ENCODE results near the gene CDK17. TPM values are rescaled to one million over a fixed set of nuclear protein-coding genes. Genes with fewer than 3 reads are reported as not detected.

The CDK17 gene
- total and polyA plus RNA-seq, 4 donors = 53.1 to 122 (median 60.4) TPM

DNA sequence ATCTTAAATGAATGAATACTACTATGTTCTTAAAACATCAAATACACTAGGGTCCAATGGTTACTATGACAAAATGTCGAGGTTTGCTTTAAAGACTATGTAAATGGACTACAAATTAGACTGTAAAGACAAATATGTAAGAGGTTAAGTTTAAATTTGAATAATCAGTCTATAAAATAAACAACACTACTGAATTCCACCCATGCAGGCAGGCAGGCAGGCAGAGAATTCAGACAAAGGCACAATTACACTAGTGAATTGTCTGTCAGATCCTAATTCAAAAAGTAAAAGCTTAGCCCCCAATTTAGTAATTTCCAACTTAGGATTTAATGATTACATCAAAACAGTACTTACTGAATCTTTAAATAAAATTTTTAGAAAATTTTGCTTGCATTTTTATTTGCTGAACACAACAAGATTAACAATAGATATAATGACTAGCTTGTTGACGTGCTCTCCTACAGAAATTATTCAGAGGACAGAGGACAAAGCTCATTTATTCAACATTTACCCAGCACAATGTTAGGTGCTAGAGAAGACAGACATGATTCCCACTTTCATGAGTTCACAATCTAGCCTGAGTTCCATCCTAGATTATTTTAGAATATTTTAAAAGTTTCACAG lies 97.4 kb downstream of the CDK17 start:
- Histone ChIP-seq H3K4me1 (ENCODE audit: control insufficient read depth, insufficient read depth, low read length) (no peaks in the 10 kb centered on the region), H3K4me3 (ENCODE audit: low read depth, low read length) (no peak overlapping the region), H3K27me3 (ENCODE audit: control insufficient read depth, insufficient read depth, low read length) (no peaks in the 10 kb centered on the region), H3K36me3 (ENCODE audit: control insufficient read depth, insufficient read depth, low read length) (peaks cover 7% of the 10 kb centered on the region), H3K9me3 (ENCODE audit: control insufficient read depth, insufficient read depth, low read length) (no peaks in the 10 kb centered on the region), H3K27ac (ENCODE audit: low read depth, low read length) (no peak overlapping the region)
- DNase-seq (ENCODE audit: low read depth in 4 of 6, low spot score in 6 of 6) = peak in 2 of 6 donors; percentile 13 to 26
- WGBS (ENCODE audit: insufficient coverage) = no CpG with 5 or more reads among the region's 2 CpGs

- Histone ChIP-seq H3K9me3 (ENCODE audit: control insufficient read depth, insufficient read depth, low read length) (no peaks in the 10 kb centered on the region), H3K4me1 (ENCODE audit: control insufficient read depth, insufficient read depth, low read length) (no peaks in the 10 kb centered on the region), H3K27ac (ENCODE audit: low read depth, low read length) (no peak overlapping the region), H3K36me3 (ENCODE audit: control insufficient read depth, insufficient read depth, low read length) (peaks cover 9% of the 10 kb centered on the region), H3K27me3 (ENCODE audit: control insufficient read depth, insufficient read depth, low read length) (no peaks in the 10 kb centered on the region), H3K4me3 (ENCODE audit: low read depth, low read length) (no peak overlapping the region)
- no peak for DNase-seq (ENCODE audit: low read depth in 4 of 6, low spot score in 6 of 6)
- no CpG with 5 or more reads among the region's 4 CpGs for WGBS (ENCODE audit: insufficient coverage)
Observed at GRCh38 chr12:96301732-96302131, 98.5 kb downstream of the CDK17 start.

GRCh38 chr12:96300064-96300463 lies 100.2 kb downstream of the CDK17 start:
- Histone ChIP-seq H3K4me3 (ENCODE audit: low read depth, low read length) (no peak overlapping the region), H3K36me3 (ENCODE audit: control insufficient read depth, insufficient read depth, low read length) (peaks cover 9% of the 10 kb centered on the region), H3K27me3 (ENCODE audit: control insufficient read depth, insufficient read depth, low read length) (no peaks in the 10 kb centered on the region), H3K4me1 (ENCODE audit: control insufficient read depth, insufficient read depth, low read length) (no peaks in the 10 kb centered on the region), H3K9me3 (ENCODE audit: control insufficient read depth, insufficient read depth, low read length) (no peaks in the 10 kb centered on the region), H3K27ac (ENCODE audit: low read depth, low read length) (no peak overlapping the region)
- 100% methylated on average over 2 of the region's 5 CpGs for WGBS (ENCODE audit: insufficient coverage)
- no peak for DNase-seq (ENCODE audit: low read depth in 4 of 6, low spot score in 6 of 6)

DNA sequence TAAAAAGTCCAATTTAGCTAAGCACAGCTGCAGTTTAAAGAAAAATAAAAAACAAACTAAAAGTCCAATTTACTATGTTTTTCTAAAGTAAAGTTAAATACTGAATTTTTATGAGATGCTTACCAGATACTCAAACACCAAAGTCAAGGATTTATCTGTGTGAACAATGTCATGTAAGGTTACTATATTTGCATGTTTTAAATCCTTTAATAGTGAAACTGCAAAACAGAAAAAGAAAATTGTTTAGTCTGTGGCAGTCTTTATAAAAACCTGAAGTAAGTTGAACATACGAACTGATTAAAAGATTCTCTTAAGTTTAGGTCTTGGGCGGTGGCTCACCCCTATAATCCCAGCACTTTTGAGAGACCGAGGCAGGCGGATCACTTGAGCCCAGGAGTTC lies 102.7 kb downstream of the CDK17 start:
- peaks cover 9% of the 10 kb centered on the region for H3K36me3 ChIP-seq (ENCODE audit: control insufficient read depth, insufficient read depth, low read length)
- no peaks in the 10 kb centered on the region for H3K9me3 ChIP-seq (ENCODE audit: control insufficient read depth, insufficient read depth, low read length)
- no peaks in the 10 kb centered on the region for H3K4me1 ChIP-seq (ENCODE audit: control insufficient read depth, insufficient read depth, low read length)
- no peak for DNase-seq (ENCODE audit: low read depth in 4 of 6, low spot score in 6 of 6)
- no peaks in the 10 kb centered on the region for H3K27me3 ChIP-seq (ENCODE audit: control insufficient read depth, insufficient read depth, low read length)
- no peak overlapping the region for H3K27ac ChIP-seq (ENCODE audit: low read depth, low read length)
- H3K4me3 ChIP-seq (ENCODE audit: low read depth, low read length) = no peak overlapping the region
- WGBS (ENCODE audit: insufficient coverage) = no CpG with 5 or more reads among the region's 4 CpGs

GRCh38 chr12:96295532-96296160 lies 104.6 kb downstream of the CDK17 start:
- WGBS (ENCODE audit: insufficient coverage) = 94% methylated on average over 2 of the region's 6 CpGs
- peaks cover 15% of the 10 kb centered on the region for H3K36me3 ChIP-seq (ENCODE audit: control insufficient read depth, insufficient read depth, low read length)

GRCh38 chr12:96294831-96295230 lies 105.4 kb downstream of the CDK17 start:
- peaks cover 15% of the 10 kb centered on the region for H3K36me3 ChIP-seq (ENCODE audit: control insufficient read depth, insufficient read depth, low read length)

More at GRCh38 chr12:96295532-96296160, 104.6 kb downstream of the CDK17 start:
- Histone ChIP-seq H3K4me3 (ENCODE audit: low read depth, low read length) (no peak overlapping the region), H3K4me1 (ENCODE audit: control insufficient read depth, insufficient read depth, low read length) (no peaks in the 10 kb centered on the region), H3K9me3 (ENCODE audit: control insufficient read depth, insufficient read depth, low read length) (no peaks in the 10 kb centered on the region), H3K27ac (ENCODE audit: low read depth, low read length) (no peak overlapping the region), H3K27me3 (ENCODE audit: control insufficient read depth, insufficient read depth, low read length) (no peaks in the 10 kb centered on the region)
- DNase-seq (ENCODE audit: low read depth in 4 of 6, low spot score in 6 of 6) = no peak

GRCh38 chr12:96293093-96293492 lies 107.1 kb downstream of the CDK17 start:
- Histone ChIP-seq H3K27ac (ENCODE audit: low read depth, low read length) (no peak overlapping the region), H3K36me3 (ENCODE audit: control insufficient read depth, insufficient read depth, low read length) (peaks cover 16% of the 10 kb centered on the region), H3K4me1 (ENCODE audit: control insufficient read depth, insufficient read depth, low read length) (no peaks in the 10 kb centered on the region), H3K9me3 (ENCODE audit: control insufficient read depth, insufficient read depth, low read length) (no peaks in the 10 kb centered on the region), H3K4me3 (ENCODE audit: low read depth, low read length) (no peak overlapping the region), H3K27me3 (ENCODE audit: control insufficient read depth, insufficient read depth, low read length) (no peaks in the 10 kb centered on the region)
- WGBS (ENCODE audit: insufficient coverage) = no CpG with 5 or more reads among the region's 2 CpGs
- no peak for DNase-seq (ENCODE audit: low read depth in 4 of 6, low spot score in 6 of 6)

More at GRCh38 chr12:96294831-96295230, 105.4 kb downstream of the CDK17 start:
- Histone ChIP-seq H3K27me3 (ENCODE audit: control insufficient read depth, insufficient read depth, low read length) (no peaks in the 10 kb centered on the region), H3K9me3 (ENCODE audit: control insufficient read depth, insufficient read depth, low read length) (no peaks in the 10 kb centered on the region), H3K4me1 (ENCODE audit: control insufficient read depth, insufficient read depth, low read length) (no peaks in the 10 kb centered on the region), H3K4me3 (ENCODE audit: low read depth, low read length) (no peak overlapping the region), H3K27ac (ENCODE audit: low read depth, low read length) (no peak overlapping the region)
- whole genome bisulfite sequencing (ENCODE audit: insufficient coverage) = no CpG with 5 or more reads among the region's 3 CpGs
- DNase-seq (ENCODE audit: low read depth in 4 of 6, low spot score in 6 of 6) = no peak

- peaks cover 20% of the 10 kb centered on the region for H3K36me3 ChIP-seq (ENCODE audit: control insufficient read depth, insufficient read depth, low read length)
- no peak overlapping the region for H3K4me3 ChIP-seq (ENCODE audit: low read depth, low read length)
- H3K27me3 ChIP-seq (ENCODE audit: control insufficient read depth, insufficient read depth, low read length) = no peaks in the 10 kb centered on the region
- no CpG with 5 or more reads among the region's 5 CpGs for WGBS (ENCODE audit: insufficient coverage)
- no peak for DNase-seq (ENCODE audit: low read depth in 4 of 6, low spot score in 6 of 6)
- H3K4me1 ChIP-seq (ENCODE audit: control insufficient read depth, insufficient read depth, low read length) = no peaks in the 10 kb centered on the region
- H3K27ac ChIP-seq (ENCODE audit: low read depth, low read length) = no peak overlapping the region
- H3K9me3 ChIP-seq (ENCODE audit: control insufficient read depth, insufficient read depth, low read length) = no peaks in the 10 kb centered on the region
Observed at GRCh38 chr12:96289067-96289466, 111.2 kb downstream of the CDK17 start.

DNA sequence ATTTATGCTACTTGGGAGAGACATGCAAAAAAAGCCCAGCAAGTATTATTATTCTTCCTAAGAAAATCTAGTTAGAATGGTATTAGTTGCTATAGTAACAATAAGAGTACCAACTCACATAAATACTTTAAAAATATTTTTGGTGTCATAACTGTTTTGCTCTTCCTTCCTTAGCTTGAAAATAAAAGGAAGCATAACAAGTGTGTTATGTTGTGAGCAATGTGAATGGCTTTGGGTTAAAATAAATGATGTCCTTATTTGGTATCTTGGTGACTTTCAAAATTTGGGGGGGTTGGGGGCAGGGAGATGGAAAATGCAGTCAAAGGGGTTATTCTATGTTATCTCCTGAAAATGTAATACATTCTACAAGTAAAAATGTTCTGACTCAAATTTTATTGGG lies 115.1 kb downstream of the CDK17 start:
- Histone ChIP-seq H3K36me3 (ENCODE audit: control insufficient read depth, insufficient read depth, low read length) (peaks cover 15% of the 10 kb centered on the region), H3K9me3 (ENCODE audit: control insufficient read depth, insufficient read depth, low read length) (no peaks in the 10 kb centered on the region), H3K4me1 (ENCODE audit: control insufficient read depth, insufficient read depth, low read length) (no peaks in the 10 kb centered on the region), H3K4me3 (ENCODE audit: low read depth, low read length) (no peak overlapping the region), H3K27ac (ENCODE audit: low read depth, low read length) (no peak overlapping the region), H3K27me3 (ENCODE audit: control insufficient read depth, insufficient read depth, low read length) (no peaks in the 10 kb centered on the region)
- no peak for DNase-seq (ENCODE audit: low read depth in 4 of 6, low spot score in 6 of 6)

DNA sequence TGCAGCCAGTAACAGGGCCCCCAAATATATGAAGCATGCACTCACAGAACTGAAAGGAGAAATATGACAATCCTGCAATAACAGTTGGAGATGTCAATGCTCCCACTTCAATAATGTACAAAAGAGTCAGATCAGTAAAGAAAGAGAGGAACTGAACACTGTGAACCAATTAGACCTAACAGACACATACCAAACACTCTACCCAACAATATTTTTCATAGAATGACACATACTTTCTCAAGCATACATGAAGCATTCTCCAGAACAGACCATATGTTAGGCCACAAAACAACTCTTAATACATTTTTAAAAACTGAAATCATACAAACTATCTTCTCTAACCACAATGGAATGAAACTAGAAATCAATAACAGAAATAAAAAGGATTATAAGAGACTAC lies 125.9 kb downstream of the CDK17 start:
- H3K36me3 ChIP-seq (ENCODE audit: control insufficient read depth, insufficient read depth, low read length) = no peaks in the 10 kb centered on the region
- H3K4me1 ChIP-seq (ENCODE audit: control insufficient read depth, insufficient read depth, low read length) = no peaks in the 10 kb centered on the region
- DNase-seq (ENCODE audit: low read depth in 4 of 6, low spot score in 6 of 6) = no peak
- no peaks in the 10 kb centered on the region for H3K27me3 ChIP-seq (ENCODE audit: control insufficient read depth, insufficient read depth, low read length)
- H3K9me3 ChIP-seq (ENCODE audit: control insufficient read depth, insufficient read depth, low read length) = no peaks in the 10 kb centered on the region
- no peak overlapping the region for H3K27ac ChIP-seq (ENCODE audit: low read depth, low read length)
- H3K4me3 ChIP-seq (ENCODE audit: low read depth, low read length) = no peak overlapping the region

Data from spinal cord (tissue), 10 donors.